HL-60 (cell line): ENCODE measurements around the gene GALNT7.

Source experiments
- DNase-seq, 2 experiments: peaks; one replicate each; pipeline ENCODE4 v3.0.0-alpha.2; 2010 to 2020; ENCODE audit warnings: low read depth in 1 of 2, low spot score in 1 of 2
- H3K27ac ChIP-seq: fragments of 250-450 bp; sonication (Bioruptor Pico); replicated peaks from 2 replicates; pipeline ENCODE4 v1.5.1; 2020; ENCODE audit warnings: mild to moderate bottlenecking, moderate library complexity
- H3K27me3 ChIP-seq: fragments of 250-450 bp; sonication (Bioruptor Pico); 2 replicates; pipeline ENCODE4 v1.5.1; 2021; ENCODE audit warnings: mild to moderate bottlenecking, moderate library complexity; ENCODE audit not compliant: insufficient read depth, poor library complexity, severe bottlenecking
- H3K4me3 ChIP-seq: replicated peaks from 2 replicates; pipeline ENCODE4 v1.5.1; 2011; ENCODE audit warnings: mild to moderate bottlenecking, control low read depth, low read length; ENCODE audit not compliant: insufficient read depth
- CTCF ChIP-seq: IDR thresholded peaks from one replicate; pipeline ENCODE4 v1.5.1; 2011; ENCODE audit warnings: low read length, control low read depth, inconsistent platforms; ENCODE audit not compliant: insufficient read depth
- GABPA ChIP-seq: IDR thresholded peaks from 2 replicates; pipeline ENCODE4 v1.6.1; 2012; ENCODE audit warnings: low read depth
- POLR2AphosphoS5 ChIP-seq: IDR thresholded peaks from 2 replicates; pipeline ENCODE4 v1.6.1; 2012; ENCODE audit warnings: low read depth
- SPI1 ChIP-seq: IDR thresholded peaks from 2 replicates; pipeline ENCODE4 v1.6.1; 2012; ENCODE audit warnings: low read depth, mild to moderate bottlenecking, borderline replicate concordance
- TF ChIP-seq, protein P1 (sequence below): IDR thresholded peaks from 2 replicates; pipeline ENCODE4 v1.6.1; 2012; ENCODE audit warnings: low read depth; ENCODE audit not compliant: insufficient replicate concordance

Gene GALNT7

GRCh38 chr4:173169428-173170181, 994 bp downstream of the GALNT7 start:
- Histone ChIP-seq H3K27ac (peak overlapping the region; percentile 70), H3K4me3 (peak overlapping the region; percentile 83), H3K27me3 (no peaks in the 10 kb centered on the region)
- DNase-seq: peak in 1 of 2 experiments; percentile 78
- peak; percentile 91 for TF ChIP-seq SPI1
- TF ChIP-seq GABPA: peak; percentile 38; the same call in 1 of the 2 replicates
- TF ChIP-seq, protein P1, sequence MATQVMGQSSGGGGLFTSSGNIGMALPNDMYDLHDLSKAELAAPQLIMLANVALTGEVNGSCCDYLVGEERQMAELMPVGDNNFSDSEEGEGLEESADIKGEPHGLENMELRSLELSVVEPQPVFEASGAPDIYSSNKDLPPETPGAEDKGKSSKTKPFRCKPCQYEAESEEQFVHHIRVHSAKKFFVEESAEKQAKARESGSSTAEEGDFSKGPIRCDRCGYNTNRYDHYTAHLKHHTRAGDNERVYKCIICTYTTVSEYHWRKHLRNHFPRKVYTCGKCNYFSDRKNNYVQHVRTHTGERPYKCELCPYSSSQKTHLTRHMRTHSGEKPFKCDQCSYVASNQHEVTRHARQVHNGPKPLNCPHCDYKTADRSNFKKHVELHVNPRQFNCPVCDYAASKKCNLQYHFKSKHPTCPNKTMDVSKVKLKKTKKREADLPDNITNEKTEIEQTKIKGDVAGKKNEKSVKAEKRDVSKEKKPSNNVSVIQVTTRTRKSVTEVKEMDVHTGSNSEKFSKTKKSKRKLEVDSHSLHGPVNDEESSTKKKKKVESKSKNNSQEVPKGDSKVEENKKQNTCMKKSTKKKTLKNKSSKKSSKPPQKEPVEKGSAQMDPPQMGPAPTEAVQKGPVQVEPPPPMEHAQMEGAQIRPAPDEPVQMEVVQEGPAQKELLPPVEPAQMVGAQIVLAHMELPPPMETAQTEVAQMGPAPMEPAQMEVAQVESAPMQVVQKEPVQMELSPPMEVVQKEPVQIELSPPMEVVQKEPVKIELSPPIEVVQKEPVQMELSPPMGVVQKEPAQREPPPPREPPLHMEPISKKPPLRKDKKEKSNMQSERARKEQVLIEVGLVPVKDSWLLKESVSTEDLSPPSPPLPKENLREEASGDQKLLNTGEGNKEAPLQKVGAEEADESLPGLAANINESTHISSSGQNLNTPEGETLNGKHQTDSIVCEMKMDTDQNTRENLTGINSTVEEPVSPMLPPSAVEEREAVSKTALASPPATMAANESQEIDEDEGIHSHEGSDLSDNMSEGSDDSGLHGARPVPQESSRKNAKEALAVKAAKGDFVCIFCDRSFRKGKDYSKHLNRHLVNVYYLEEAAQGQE: no peak
- TF ChIP-seq CTCF: no peak

GRCh38 chr4:173170182-173170778, 1.7 kb downstream of the GALNT7 start:
- no peak for DNase-seq
- H3K27ac ChIP-seq: peak overlapping the region; percentile 70
- H3K27me3 ChIP-seq: no peaks in the 10 kb centered on the region
- H3K4me3 ChIP-seq: peak overlapping the region; percentile 83
- TF ChIP-seq GABPA (no peak), POLR2AphosphoS5 (no peak), CTCF (no peak), SPI1 (no peak)
- TF ChIP-seq, protein P1: no peak

DNA sequence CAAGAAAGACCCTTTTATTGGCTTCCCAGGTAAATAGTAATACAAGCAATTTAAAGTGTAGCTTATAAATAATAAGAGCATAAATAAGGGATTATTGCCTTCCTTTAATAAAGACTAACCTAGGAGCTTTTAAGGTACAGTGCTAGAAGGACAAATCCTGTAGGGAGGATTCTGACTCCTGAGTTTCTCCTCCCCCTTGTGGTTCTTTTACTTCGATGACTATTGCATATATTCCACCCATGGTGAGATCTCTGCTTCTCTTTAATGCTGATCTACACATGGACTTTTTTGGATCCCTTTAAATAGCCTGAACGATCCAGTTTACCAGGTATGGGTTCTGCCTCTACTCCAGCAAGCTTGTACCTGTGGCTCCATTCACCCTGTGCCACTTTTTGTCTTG, 2.5 kb downstream of the GALNT7 start:
- no peak overlapping the region; the same call in 1 of the 2 replicates for H3K27ac ChIP-seq
- no peak for TF ChIP-seq CTCF
- TF ChIP-seq, protein P1: no peak
- TF ChIP-seq GABPA: no peak
- no peak for TF ChIP-seq SPI1
- TF ChIP-seq POLR2AphosphoS5: no peak
- no peaks in the 10 kb centered on the region for H3K27me3 ChIP-seq
- H3K4me3 ChIP-seq: no peak overlapping the region
- DNase-seq: peak in 1 of 2 experiments; percentile 27
